HT1080 (cell line): ENCODE measurements around the gene STC2. TPM values are rescaled to one million over a fixed set of nuclear protein-coding genes. Genes with fewer than 3 reads are reported as not detected.
"Not testable (repeated sequence)": the region's sequence is repeated elsewhere in the genome, so short reads cannot be mapped to it uniquely, and the experiment has no call there.

Experiments
- DNase-seq: peaks from one replicate; pipeline ENCODE4 v3.0.0-alpha.2; 2015; ENCODE audit warnings: low read depth
- total RNA-seq: library from RNA; depleted of rRNA; stranded (reverse); fragments of >200 nt; shearing (Covaris generic); gene quantifications from 2 replicates; pipeline ENCODE4 v1.2.3, GENCODE V29; 2014

The STC2 gene
- total RNA-seq, 1 experiment from 2014 or later, result 48.6 TPM

DNA sequence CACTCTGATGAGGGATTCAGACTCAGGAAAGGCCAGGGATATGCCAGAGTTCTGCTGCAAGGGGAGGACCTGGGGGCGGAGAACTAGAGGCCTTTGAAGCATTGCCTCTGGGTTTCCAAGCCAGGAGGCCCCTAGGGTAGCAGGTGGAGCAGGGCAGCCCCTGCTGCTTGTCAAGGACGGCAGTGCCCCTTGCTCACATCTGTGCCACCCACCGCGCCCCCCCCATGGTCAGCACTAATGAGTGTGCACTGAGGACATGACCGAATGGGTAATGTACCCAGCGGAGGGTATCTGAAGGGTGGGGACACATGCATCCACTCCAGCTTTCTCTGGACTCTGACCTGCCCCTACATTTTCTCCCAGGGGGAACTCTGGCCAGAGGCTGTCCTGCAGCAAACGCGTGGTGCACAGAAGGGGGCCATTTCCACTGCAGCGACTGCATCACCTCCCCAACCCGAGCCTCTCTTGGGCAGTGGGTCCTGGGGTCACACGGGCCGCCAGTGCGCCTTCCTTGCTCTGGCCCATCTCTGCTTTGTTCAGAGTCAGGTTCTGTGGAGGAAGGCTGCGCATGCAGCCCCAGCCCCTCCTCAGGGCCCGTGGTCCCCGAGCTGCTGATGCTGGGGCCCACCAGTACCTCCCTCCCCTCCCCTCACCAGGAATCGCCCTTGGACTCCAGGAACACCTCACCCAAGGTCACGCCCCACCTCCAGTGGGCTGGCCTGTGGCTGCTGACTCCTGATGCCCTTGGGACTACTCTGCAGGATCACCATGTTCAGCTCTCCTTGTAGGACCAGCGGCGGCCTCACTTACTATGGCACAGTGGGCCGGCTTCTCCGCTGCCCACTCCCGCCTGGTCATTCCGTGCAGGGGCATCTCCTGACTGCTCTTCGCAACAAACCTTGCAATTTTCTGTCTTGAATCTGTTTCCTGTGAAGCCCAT, 31.2 kb downstream of the STC2 start:
- no peak for DNase-seq

DNA sequence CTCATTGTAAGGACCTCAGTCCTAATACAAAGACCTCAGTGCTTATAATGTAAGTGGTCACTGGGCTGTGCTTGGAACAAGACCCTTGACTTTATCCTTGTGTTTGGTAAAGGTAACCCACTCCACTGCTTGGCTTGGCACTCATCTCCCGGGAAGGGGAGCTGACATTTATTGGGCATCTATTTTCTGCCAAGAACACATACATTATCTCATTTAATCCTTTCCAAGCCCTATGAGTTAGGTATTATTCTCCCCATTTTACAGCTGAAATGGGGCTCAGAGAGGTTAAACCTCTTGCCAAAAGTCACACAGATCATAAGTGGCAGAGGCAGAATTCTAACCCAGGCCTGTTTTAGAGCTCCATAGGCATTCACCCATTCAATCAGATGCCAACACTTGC, 32.4 kb downstream of the STC2 start:
- no peak for DNase-seq

DNA sequence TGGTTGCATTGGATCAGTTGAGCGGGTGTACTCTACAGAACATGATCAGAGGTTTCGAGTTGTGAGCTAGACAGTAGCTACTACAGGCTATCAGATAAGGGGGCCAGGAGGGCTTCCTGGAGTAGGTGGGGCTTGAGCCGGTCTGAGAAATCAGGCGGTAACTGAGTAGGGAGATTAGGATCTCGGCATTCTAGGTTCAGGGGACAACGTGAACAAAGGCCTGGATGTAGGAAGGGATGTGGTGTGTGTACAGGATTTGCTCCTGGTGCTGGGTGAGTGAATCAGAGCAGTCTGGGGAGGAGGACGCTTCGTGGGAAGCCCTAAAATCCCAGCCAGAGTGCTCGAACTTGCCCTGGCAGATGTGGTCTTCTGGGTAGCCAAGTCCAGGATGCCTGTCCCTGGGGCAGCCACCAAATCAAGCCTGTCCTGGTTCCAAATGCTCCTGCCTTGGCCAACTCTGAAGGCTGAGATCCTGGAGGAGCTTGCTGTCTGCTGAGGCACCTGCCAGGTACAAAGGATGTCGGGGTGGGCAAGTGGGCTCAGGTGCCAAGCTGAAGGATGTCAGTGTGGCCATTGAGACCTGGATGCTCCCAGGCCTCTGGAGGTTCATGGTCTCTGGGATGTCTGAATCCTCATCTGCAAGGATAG, 33.4 kb downstream of the STC2 start:
- DNase-seq, result no peak

DNA sequence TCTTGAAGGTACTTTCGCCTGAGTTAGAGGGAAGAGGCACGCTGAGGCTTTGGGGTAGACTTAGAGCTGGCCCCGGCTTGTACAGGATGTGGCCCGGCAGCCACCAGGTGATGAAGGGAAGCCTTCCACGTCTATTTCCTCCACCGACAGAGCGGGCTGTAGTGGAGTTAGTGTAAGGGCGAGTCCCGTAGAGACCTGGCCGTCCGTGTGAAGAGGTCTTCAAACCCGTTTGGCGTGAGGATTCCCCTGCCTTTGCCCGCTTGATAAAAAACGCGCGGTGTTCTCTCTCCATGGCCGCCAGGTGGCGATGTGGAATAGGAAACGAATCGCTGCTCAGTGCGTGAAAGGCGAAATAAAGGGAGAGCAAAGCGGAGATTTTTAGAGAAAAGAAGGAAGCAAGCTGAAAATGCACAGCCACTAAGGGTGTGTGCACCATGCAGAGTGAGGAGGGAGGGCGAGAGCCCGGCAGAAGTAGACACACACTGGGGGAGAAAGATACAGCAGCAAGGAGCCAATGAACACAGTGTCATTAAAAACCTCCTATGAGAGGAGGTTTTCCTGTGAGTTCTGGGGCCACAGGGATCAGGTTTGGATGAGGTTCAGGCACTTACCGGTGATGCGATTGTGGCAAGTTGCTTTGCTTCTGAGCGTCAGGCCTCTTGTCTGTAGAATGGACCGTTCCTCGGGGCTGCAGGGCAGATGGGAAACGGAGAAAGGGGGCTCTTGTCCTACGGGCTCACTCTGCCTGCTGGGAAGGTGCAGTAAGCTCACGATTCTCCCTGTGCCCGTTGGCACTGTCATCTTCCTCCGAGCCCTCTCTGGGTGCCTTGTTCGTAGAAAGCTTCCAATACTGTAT, 34.2 kb downstream of the STC2 start:
- DNase-seq, result peak; percentile 73

DNA sequence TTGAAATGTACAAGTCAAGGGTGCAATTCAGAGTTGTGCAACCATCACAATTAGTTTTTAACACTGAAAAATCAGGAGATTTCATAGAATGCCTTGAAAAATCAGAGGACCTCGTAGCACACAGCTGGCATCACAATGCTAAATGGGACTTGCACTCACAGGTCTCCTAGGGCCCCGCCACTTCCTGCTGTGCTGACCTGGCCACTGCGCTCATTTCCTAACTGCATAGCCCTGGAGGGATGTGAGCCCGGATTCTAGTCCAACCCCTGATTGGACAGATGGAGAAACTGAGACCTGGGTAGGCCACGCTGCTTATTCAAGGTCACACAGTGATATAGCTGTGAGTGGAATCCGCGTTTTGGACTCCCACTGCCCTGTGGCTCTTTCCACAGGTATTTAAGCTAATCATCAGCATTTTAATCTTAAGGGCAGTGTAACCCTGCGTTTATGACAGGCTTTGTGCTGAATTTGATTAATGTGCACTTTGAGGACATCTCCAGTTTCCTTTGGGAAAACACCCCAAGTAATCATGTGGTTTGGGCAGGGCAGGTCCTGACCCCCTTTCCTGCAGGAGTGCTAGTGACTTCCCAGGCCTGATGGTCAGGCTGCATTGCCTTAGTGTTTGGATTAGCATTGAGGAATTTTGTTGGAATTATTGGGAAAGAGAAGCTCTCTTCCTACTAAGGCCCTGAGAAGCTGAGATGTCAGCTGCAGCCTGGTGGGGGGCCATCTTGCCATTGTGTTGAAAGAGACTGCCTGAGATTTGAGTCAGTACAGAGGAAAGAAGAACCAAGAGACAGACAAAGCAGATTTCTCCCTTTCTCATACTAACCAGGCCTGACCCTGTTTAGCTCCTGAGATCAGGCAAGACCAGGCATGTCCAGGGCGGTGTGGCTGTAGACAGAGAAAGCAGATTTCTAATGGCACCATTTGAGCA, 36.2 kb downstream of the STC2 start:
- no peak for DNase-seq

DNA sequence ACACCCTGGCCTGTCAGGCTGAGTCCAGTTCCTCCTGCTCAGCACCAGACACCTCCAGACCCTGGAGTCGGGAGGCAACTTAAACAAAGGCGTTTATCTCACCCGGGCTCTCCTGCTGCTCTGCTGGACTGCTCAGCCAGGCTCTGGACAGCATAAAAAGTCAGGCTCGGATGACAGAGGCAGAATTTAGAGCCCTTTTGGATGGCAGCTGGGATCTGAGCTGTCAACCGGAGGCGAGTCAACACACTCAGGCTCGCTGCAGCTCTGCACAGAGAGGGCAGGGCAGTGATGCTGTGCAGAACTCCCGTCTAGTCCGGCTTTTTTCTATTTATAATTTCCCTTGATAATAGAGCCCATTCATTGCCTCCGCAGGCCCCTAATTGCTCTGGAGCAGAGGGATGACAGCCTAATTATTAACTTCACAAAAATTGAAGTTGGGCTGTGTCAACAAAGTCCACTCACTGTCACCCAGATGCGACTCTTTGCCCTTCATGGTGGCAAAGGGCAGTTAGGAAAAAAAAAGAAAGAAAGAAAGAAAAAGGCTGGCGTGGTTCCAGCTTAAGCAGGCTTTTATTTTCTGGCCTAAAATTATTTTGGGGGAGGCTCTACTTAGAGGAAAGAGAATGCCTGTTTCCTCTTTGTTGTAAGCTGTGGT, 37.6 kb downstream of the STC2 start:
- DNase-seq, result no peak

DNA sequence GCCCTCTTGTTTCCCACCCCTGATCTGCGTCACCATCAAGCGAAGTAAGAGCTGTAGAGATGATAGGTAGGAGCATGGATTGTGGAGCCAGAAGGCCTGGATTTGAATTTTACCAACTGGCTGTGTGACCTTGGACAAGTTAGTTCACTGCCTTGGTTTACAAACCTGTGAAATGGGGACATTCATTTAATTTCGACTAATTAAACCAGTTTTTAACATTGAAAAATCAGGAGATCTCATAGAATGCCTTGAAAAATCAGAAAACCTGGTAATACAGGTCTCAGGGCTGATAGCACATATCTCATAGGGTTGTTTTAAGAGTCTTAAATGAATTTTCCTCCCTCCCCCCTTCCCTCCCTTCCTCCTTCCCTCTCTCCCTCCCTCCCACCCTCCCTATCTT, 38.8 kb downstream of the STC2 start:
- no peak for DNase-seq

DNA sequence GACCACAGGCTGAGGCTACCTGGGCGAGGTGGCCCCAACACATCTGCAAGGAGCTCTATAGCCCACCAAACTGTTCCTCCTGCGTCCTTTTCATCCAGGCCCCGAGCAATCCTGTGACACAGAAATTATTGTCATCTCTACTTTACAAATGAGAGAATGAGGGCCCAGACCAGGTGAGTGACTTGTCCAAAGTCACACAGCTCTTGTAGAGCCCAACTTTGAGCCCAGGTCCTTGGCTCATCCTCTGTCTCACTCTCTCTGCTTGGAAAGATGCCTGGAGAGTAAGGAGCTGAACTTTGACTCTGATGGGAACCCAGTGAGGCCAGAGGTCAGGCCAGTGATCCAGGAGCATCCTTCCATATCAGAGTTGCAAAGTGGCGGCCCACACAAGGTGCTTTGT, 39.6 kb downstream of the STC2 start:
- no peak for DNase-seq

DNA sequence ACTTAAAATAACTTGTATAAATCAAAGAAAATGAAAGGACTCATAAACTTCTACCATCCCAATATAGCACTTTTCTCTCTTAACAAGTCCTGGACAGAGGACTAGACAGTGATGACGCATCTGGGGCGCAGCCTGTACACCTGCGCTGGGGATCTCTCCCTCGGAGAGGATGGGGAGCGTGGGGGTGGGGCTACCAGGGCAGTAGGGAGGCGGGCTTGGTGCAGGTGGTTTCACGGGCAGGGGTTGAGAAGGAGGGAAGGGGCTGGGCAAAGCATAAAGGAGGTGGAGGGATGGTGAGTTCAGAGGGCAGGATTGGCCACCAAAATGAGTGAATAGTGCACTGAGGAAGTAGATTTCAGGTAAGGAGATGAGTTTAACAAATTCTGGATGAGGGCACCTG, 41.1 kb downstream of the STC2 start:
- DNase-seq, result no peak

DNA sequence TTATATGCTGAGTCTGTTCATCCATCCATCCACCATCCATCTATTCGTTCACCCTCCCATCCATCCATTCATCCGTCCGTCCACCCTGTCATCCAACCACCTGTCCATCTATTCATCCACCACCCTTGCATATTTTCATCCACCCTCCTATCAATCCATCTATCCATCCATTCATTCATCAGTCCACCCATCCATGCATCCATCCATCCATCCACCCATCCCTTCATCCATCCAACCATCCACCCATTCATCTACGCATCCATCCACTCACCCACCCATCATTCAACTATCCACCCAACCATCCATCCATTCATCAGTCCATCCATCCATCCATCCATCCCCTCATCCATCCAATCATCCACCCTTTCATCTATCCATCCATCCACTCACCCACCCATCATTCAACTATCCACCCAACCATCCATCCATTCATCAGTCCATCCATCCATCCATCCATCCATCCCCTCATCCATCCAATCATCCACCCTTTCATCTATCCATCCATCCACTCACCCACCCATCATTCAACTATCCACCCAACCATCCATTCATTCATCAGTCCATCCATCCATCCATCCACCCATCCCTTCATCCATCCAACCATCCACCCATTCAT, 43.8 kb downstream of the STC2 start:
- DNase-seq, result not testable (repeated sequence)

DNA sequence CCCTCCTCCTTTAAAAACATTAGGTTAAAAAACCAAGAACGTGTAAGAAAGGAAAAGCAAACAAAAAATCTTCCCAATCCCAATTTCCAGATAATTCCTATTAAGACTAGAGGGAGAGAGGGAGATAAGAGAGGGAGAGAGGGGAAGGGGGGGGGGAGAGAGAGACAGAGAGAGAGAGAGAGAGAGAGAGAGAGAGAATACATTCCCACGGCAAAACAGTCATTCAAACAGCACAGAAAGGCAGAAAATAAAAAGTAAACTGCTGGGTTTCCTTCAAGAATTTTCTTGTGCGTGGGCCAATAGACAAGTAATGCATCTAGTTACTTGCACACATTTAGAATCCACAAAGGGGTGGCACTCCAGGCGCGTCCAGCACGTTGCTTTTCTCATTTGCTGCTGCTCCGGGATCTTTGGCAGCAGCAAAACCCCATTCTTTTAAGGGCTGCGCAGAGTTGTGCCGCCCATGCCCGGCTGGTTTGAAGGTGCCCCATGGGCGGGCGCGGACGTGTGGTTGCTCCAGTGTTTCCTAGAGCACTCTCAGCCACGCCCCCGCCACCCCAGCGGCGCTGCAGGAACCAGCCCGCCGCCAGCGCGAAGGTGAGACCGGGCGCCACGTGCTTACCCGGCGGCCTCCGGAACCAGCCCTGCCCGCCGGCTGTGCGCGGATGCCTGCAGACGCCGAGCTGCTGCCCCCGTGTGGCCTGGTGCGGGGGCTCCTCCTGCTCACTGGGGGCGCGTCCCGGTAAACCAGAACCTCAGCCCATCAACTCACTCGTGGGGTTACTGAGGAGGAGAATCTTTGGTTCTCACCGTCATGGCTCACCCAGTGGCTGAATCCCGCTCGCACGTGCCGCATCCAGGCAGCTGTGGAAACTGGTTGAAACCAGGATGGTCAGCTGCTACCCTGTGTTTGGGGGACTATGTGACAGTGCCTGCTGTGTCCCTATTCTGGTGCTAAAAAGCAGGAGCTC, 44.6 kb downstream of the STC2 start:
- DNase-seq, result peak; percentile 69

DNA sequence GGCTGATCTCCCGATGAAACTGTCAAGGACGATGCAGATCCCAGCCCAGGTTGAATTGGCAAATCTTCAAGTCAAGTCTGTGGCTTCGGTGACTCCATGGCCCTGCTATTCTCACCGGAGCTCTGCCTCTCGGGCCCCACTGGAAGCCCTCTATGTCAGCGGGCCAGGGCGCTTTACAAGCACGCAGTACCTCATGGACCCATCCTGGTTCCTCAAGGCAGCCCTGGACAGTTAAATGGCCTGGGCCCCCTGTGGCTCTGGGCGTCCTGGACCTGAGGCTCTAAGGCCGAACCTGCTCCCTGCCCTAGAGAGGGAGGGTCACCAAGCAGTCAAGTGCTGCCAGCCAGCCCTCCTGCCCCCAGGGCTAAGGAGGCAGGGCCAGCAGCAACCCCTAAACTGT, 45.3 kb downstream of the STC2 start:
- DNase-seq, result no peak

DNA sequence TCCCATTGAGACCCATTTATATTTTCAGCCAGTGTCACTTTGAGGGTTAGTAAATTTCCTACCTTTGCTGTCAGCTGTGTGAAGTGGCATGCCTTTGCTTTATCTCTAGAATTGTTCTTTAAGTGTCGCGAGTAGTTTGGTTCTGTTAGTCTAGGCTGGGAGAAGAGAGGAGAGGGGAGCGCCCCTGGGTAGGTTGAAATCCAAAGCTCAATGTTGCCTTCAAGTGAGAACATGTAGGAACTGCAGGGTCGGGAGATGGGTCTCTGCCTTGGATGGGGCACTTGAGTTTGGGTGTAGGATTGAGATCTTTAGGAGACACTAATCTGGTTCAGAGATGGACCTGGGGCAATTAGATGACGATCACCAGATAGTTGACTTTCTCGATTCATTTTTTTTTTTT, 46.3 kb downstream of the STC2 start:
- DNase-seq, result peak; percentile 23

DNA sequence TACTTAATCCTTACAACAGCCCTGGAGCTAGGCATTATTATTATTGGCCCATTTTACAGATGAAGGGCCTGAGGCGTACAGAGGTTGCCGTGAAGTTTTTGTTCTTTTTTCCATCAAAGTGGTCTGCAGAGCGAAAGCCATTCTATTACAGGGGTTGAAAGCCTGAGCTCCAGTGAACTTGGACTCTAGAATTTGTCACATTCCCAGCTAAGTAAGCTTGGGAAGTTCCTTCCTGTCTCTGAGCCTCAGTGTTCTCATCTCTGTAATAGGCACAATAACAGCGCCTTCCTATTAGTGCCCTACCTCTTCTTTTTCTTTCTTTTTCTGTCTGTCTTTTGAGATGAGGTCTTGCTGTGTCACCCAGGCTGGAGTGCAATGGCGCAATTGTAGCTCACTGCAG, 49.0 kb downstream of the STC2 start:
- no peak for DNase-seq

DNA sequence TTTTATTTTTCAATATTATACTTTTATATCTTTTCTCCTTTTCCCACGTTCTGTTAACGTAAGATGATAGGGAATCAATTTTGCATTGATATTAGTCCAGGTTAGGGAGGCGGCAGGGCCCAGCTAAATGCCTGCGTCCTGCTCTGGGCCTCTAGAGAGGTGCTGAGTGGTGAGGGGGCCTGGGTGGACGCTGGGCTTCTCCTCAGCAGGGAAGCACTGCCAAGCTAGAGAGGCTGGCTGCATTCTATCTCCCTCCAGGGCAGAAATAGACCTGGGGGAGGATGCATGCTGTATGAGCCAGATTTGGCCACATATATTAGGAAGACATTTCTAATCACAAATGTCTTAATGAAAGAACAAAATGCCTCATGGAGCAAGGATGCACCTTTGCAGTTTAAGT, 49.6 kb downstream of the STC2 start:
- DNase-seq, result no peak

DNA sequence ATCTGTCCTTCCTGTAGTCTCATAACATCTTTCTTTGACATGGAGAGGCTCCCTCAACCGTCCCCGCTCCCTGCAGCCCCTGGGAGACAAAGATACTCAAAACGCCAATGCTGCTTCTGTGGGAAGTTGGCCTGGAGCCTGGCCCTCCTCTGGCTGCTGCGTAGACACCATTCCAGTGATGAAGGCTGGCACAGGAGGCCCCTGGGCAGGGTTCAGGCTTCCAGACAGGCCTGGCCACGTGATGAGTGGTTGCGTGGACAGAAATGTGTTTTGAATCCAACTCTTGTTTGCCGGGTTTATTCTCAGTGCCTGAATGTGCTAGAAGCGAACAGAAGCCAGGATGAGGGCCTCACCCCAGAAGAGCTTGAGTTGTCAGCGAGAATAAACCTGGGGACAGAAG, 50.0 kb downstream of the STC2 start:
- no peak for DNase-seq

DNA sequence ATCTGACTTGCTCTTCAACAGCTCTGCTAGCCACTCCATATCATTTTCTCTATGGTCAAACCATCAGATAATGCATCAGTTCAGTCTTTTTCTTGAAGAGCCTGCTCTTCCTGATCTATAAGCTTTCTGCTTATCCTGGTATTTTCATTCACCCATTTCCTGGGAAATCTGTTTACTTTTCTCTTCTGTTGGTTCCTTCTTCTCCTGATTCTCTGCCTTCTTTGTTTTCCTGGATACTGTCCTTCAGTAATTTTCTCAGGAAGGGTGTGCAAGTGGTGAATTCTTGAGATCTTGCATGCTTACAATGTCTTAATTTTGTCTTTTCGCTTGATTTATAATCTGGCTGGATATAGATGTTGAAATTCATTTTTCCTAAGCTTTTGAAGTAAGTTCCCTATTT, 53.4 kb downstream of the STC2 start:
- DNase-seq, result no peak

DNA sequence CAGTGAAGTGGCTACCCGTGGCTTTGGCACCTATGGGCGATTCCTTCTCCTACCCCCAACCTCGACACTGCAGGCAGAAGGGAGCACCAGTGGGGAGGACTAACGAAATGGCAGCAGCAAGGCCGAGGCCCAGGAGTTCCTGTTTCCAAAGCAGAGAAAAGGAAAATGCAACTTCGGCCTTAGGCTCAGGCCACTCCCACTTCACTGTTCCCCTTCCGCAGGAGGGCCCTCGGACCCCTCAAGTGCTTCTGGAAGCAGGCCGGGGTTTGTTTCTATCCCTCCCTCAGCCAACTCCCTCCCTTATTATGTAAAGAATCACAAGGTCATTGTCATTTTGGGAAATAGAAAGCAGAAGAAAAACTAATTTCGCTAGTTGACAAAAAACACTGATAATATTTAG, 56.8 kb downstream of the STC2 start:
- DNase-seq, result no peak
